Vagina (tissue), 2 donors: Measurements from ENCODE around the gene GPC1.

ENCODE experiments used
- POLR2AphosphoS5 ChIP-seq, 2 donors: sonication (generic); formaldehyde crosslinking; IDR thresholded peaks; one replicate each; pipeline ENCODE4 v1.9.0; 2017; ENCODE audit warnings: antibody characterized with exemption in 2 of 2, mild to moderate bottlenecking in 2 of 2, low read depth in 1 of 2; ENCODE audit not compliant: insufficient read depth in 1 of 2
- TF ChIP-seq, protein P1 (sequence below), 3 experiments: fragments of 450-650 bp in 2 of 3; fragments of 200-600 bp in 1 of 3; sonication (generic) in 1 of 3; IDR thresholded peaks; one replicate each; pipeline ENCODE4 v1.5.1; 2017 to 2019; ENCODE audit warnings: antibody characterized with exemption in 3 of 3, mild to moderate bottlenecking in 2 of 3, moderate library complexity in 2 of 3

- TF ChIP-seq, protein P1, sequence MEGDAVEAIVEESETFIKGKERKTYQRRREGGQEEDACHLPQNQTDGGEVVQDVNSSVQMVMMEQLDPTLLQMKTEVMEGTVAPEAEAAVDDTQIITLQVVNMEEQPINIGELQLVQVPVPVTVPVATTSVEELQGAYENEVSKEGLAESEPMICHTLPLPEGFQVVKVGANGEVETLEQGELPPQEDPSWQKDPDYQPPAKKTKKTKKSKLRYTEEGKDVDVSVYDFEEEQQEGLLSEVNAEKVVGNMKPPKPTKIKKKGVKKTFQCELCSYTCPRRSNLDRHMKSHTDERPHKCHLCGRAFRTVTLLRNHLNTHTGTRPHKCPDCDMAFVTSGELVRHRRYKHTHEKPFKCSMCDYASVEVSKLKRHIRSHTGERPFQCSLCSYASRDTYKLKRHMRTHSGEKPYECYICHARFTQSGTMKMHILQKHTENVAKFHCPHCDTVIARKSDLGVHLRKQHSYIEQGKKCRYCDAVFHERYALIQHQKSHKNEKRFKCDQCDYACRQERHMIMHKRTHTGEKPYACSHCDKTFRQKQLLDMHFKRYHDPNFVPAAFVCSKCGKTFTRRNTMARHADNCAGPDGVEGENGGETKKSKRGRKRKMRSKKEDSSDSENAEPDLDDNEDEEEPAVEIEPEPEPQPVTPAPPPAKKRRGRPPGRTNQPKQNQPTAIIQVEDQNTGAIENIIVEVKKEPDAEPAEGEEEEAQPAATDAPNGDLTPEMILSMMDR (IDR thresholded peaks at IDR 0.05) = no peak
- no peak for TF ChIP-seq POLR2AphosphoS5 (IDR thresholded peaks at IDR 0.05; ENCODE audit: insufficient read depth in 1 of 2, low read depth in 1 of 2)
These were observed 13.2 kb downstream of the GPC1 start for GRCh38 chr2:240448387-240449274.
